Measurements from ENCODE around the gene BOD1L2. TPM values are rescaled to one million over a fixed set of nuclear protein-coding genes. Genes with fewer than 3 reads are reported as not detected.

The BOD1L2 gene
- not detected in 2 replicates for total RNA-seq

GRCh38 chr18:57146956-57147636 is at the start of gene BOD1L2:
Gene BOD1L2 (plus strand): TSS chr18:57147087. CDS start chr18:57147313, 226 bp downstream.
- Mint-ChIP-seq H3K36me3 (ENCODE audit: low read depth) (no peaks in the 10 kb centered on the region), H3K27ac (no peak within 1 kb of the TSS), H3K4me1 (peaks cover 3% of the 10 kb centered on the region), H3K4me3 (no peak within 1 kb of the TSS), H3K27me3 (peaks cover 10% of the 10 kb centered on the region), H3K9me3 (no peaks in the 10 kb centered on the region)
- DNase-seq = no peak
- intact Hi-C loops (cut with micrococcal nuclease) = no loop called here

- H3K4me1 Mint-ChIP-seq = no peaks in the 10 kb centered on the region
- peaks cover 2% of the 10 kb centered on the region for H3K27me3 Mint-ChIP-seq
- no peak overlapping the region for H3K27ac Mint-ChIP-seq
- intact Hi-C loops (cut with micrococcal nuclease) = no loop called here
- no peaks in the 10 kb centered on the region for H3K36me3 Mint-ChIP-seq (ENCODE audit: low read depth)
- H3K9me3 Mint-ChIP-seq = peaks cover 11% of the 10 kb centered on the region
- DNase-seq = no peak
- no peak overlapping the region for H3K4me3 Mint-ChIP-seq
These were observed 39.6 kb upstream of the BOD1L2 start for GRCh38 chr18:57107140-57107832.

GRCh38 chr18:57110290-57110689 is 36.6 kb upstream of the BOD1L2 start:
- Mint-ChIP-seq H3K4me3 (no peak overlapping the region), H3K4me1 (no peaks in the 10 kb centered on the region), H3K27me3 (no peaks in the 10 kb centered on the region), H3K9me3 (no peaks in the 10 kb centered on the region), H3K27ac (no peak overlapping the region), H3K36me3 (ENCODE audit: low read depth) (no peaks in the 10 kb centered on the region)
- no peak for DNase-seq
- intact Hi-C loops (cut with micrococcal nuclease) = no loop called here

GRCh38 chr18:57113799-57114420 is 33.0 kb upstream of the BOD1L2 start:
- H3K27me3 Mint-ChIP-seq = no peaks in the 10 kb centered on the region
- H3K27ac Mint-ChIP-seq = no peak overlapping the region
- no peaks in the 10 kb centered on the region for H3K36me3 Mint-ChIP-seq (ENCODE audit: low read depth)
- no peaks in the 10 kb centered on the region for H3K9me3 Mint-ChIP-seq
- intact Hi-C loops (cut with micrococcal nuclease) = no loop called here
- no peaks in the 10 kb centered on the region for H3K4me1 Mint-ChIP-seq
- DNase-seq = no peak
- no peak overlapping the region for H3K4me3 Mint-ChIP-seq

- no peak for DNase-seq
- H3K27me3 Mint-ChIP-seq = peaks cover 7% of the 10 kb centered on the region
- no peaks in the 10 kb centered on the region for H3K4me1 Mint-ChIP-seq
- H3K9me3 Mint-ChIP-seq = no peaks in the 10 kb centered on the region
- intact Hi-C loops (cut with micrococcal nuclease) = no loop called here
- no peak overlapping the region for H3K27ac Mint-ChIP-seq
- no peak overlapping the region for H3K4me3 Mint-ChIP-seq
- H3K36me3 Mint-ChIP-seq (ENCODE audit: low read depth) = no peaks in the 10 kb centered on the region
These were observed 30.2 kb upstream of the BOD1L2 start for GRCh38 chr18:57116598-57117132.

- no peak overlapping the region for H3K27ac Mint-ChIP-seq
- H3K4me1 Mint-ChIP-seq = no peaks in the 10 kb centered on the region
- H3K9me3 Mint-ChIP-seq = no peaks in the 10 kb centered on the region
- intact Hi-C loops (cut with micrococcal nuclease) = no loop called here
- no peak overlapping the region for H3K4me3 Mint-ChIP-seq
- no peaks in the 10 kb centered on the region for H3K36me3 Mint-ChIP-seq (ENCODE audit: low read depth)
- H3K27me3 Mint-ChIP-seq = peaks cover 25% of the 10 kb centered on the region
- no peak for DNase-seq
These were observed 25.3 kb upstream of the BOD1L2 start for GRCh38 chr18:57121542-57122112.

GRCh38 chr18:57122936-57123510 is 23.9 kb upstream of the BOD1L2 start:
- no peaks in the 10 kb centered on the region for H3K9me3 Mint-ChIP-seq
- no peak overlapping the region for H3K27ac Mint-ChIP-seq
- no peaks in the 10 kb centered on the region for H3K36me3 Mint-ChIP-seq (ENCODE audit: low read depth)
- no peak for DNase-seq
- no peaks in the 10 kb centered on the region for H3K4me1 Mint-ChIP-seq
- no peak overlapping the region for H3K4me3 Mint-ChIP-seq
- peaks cover 28% of the 10 kb centered on the region for H3K27me3 Mint-ChIP-seq
- intact Hi-C loops (cut with micrococcal nuclease) = no loop called here

GRCh38 chr18:57125627-57126026 is 21.3 kb upstream of the BOD1L2 start:
- Mint-ChIP-seq H3K4me1 (no peaks in the 10 kb centered on the region), H3K27ac (no peak overlapping the region), H3K4me3 (no peak overlapping the region), H3K9me3 (no peaks in the 10 kb centered on the region), H3K27me3 (peaks cover 27% of the 10 kb centered on the region), H3K36me3 (ENCODE audit: low read depth) (no peaks in the 10 kb centered on the region)
- intact Hi-C loops (cut with micrococcal nuclease) = no loop called here
- no peak for DNase-seq

GRCh38 chr18:57128220-57128932 is 18.5 kb upstream of the BOD1L2 start:
- H3K27me3 Mint-ChIP-seq = peaks cover 9% of the 10 kb centered on the region
- no peaks in the 10 kb centered on the region for H3K36me3 Mint-ChIP-seq (ENCODE audit: low read depth)
- H3K27ac Mint-ChIP-seq = no peak overlapping the region
- H3K4me1 Mint-ChIP-seq = no peaks in the 10 kb centered on the region
- no peaks in the 10 kb centered on the region for H3K9me3 Mint-ChIP-seq
- no peak overlapping the region for H3K4me3 Mint-ChIP-seq
- intact Hi-C loops (cut with micrococcal nuclease) = no loop called here
- no peak for DNase-seq

GRCh38 chr18:57131101-57131500 is 15.8 kb upstream of the BOD1L2 start:
- intact Hi-C loops (cut with micrococcal nuclease) = no loop called here
- no peaks in the 10 kb centered on the region for H3K9me3 Mint-ChIP-seq
- no peak for DNase-seq

GRCh38 chr18:57131782-57132181 is 15.1 kb upstream of the BOD1L2 start:
- Mint-ChIP-seq H3K27me3 (peaks cover 2% of the 10 kb centered on the region), H3K4me3 (no peak overlapping the region), H3K27ac (no peak overlapping the region), H3K4me1 (no peaks in the 10 kb centered on the region), H3K9me3 (no peaks in the 10 kb centered on the region), H3K36me3 (ENCODE audit: low read depth) (no peaks in the 10 kb centered on the region)
- intact Hi-C loops (cut with micrococcal nuclease) = no loop called here
- DNase-seq = no peak

More at GRCh38 chr18:57131101-57131500, 15.8 kb upstream of the BOD1L2 start:
- Mint-ChIP-seq H3K4me1 (no peaks in the 10 kb centered on the region), H3K27ac (no peak overlapping the region), H3K4me3 (no peak overlapping the region), H3K36me3 (ENCODE audit: low read depth) (no peaks in the 10 kb centered on the region), H3K27me3 (peaks cover 6% of the 10 kb centered on the region)

- no peaks in the 10 kb centered on the region for H3K4me1 Mint-ChIP-seq
- H3K9me3 Mint-ChIP-seq = no peaks in the 10 kb centered on the region
- intact Hi-C loops (cut with micrococcal nuclease) = no loop called here
- no peaks in the 10 kb centered on the region for H3K36me3 Mint-ChIP-seq (ENCODE audit: low read depth)
- DNase-seq = no peak
- H3K27me3 Mint-ChIP-seq = no peaks in the 10 kb centered on the region
- H3K27ac Mint-ChIP-seq = no peak overlapping the region
- H3K4me3 Mint-ChIP-seq = no peak overlapping the region
These were observed 12.2 kb upstream of the BOD1L2 start for GRCh38 chr18:57134618-57135135.

GRCh38 chr18:57135699-57136098 is 11.2 kb upstream of the BOD1L2 start:
- no peak overlapping the region for H3K27ac Mint-ChIP-seq
- intact Hi-C loops (cut with micrococcal nuclease) = no loop called here

More at GRCh38 chr18:57135699-57136098, 11.2 kb upstream of the BOD1L2 start:
- Mint-ChIP-seq H3K4me3 (no peak overlapping the region), H3K27me3 (no peaks in the 10 kb centered on the region), H3K36me3 (ENCODE audit: low read depth) (no peaks in the 10 kb centered on the region), H3K9me3 (no peaks in the 10 kb centered on the region), H3K4me1 (no peaks in the 10 kb centered on the region)
- DNase-seq = no peak

Measured in activated CD4-positive, alpha-beta T cell treated with anti-CD3 and anti-CD28 coated beads, Interleukin-2, amount 10 ng/mL, durations not matched to agents 24 days and 14 days (primary cell).